HG03565 (cell line): Measurements from ENCODE around the gene MALT1.
A peak's percentile ranks its signal among the peaks of the same experiment; 100 is the strongest.
"Not testable (repeated sequence)": the region's sequence is repeated elsewhere in the genome, so short reads cannot be mapped to it uniquely, and the experiment has no call there.

Experiments used
- ATAC-seq: cut with Tn5 transposase; IDR thresholded peaks from one replicate; pipeline ENCODE4 v1.9.1; 2021; ENCODE audit warnings: mild to moderate bottlenecking, moderate library complexity; ENCODE audit not compliant: unreplicated experiment

MALT1 gene, protein sequence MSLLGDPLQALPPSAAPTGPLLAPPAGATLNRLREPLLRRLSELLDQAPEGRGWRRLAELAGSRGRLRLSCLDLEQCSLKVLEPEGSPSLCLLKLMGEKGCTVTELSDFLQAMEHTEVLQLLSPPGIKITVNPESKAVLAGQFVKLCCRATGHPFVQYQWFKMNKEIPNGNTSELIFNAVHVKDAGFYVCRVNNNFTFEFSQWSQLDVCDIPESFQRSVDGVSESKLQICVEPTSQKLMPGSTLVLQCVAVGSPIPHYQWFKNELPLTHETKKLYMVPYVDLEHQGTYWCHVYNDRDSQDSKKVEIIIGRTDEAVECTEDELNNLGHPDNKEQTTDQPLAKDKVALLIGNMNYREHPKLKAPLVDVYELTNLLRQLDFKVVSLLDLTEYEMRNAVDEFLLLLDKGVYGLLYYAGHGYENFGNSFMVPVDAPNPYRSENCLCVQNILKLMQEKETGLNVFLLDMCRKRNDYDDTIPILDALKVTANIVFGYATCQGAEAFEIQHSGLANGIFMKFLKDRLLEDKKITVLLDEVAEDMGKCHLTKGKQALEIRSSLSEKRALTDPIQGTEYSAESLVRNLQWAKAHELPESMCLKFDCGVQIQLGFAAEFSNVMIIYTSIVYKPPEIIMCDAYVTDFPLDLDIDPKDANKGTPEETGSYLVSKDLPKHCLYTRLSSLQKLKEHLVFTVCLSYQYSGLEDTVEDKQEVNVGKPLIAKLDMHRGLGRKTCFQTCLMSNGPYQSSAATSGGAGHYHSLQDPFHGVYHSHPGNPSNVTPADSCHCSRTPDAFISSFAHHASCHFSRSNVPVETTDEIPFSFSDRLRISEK

DNA sequence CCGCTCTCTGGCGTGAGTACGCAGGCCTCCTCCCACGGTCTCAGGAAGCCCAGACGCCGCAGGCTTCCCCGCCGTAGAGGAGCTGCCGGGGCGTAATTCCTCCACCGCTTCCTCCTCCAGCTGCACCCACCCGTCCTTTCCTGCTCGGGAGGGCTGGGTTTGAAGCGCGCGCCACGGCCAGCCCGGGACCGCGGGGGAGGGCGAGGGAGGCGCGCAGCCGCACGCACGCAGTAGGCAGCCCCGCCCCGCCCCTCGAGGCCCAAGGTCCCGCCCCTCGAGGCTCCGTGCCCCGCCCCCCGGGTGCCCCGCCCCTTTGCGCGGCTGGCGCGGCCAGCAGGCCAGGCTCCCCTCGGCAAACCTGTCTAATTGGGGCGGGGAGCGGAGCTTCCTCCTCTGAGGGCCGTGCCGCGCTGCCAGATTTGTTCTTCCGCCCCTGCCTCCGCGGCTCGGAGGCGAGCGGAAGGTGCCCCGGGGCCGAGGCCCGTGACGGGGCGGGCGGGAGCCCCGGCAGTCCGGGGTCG, at the start of gene MALT1:
MALT1 (plus strand) TSS at position 355 of the 521 bp plus-strand sequence. CDS start 179 bp downstream, outside the sequence.
- peak; percentile 68 for ATAC-seq

DNA sequence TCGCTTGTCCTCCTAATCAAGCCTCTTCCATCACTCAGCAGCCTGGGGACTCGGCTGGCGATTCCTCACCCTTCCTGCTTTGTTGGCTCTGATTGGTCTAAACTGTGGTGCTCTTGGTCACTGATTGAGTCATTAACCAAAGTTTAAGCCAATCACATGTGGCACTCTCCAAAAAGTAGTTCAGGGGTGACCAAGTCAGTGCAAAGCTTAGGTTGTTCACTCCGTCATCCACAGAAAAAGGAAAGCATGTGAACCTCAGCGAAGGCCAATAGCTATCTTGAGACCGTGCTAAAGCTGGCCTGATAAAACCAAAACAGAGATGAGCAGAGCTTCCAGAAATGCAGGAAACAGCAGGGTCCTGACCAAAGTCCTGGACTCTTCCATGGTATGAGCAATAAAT, 47.3 kb upstream of the MALT1 start:
- ATAC-seq, result no peak

DNA sequence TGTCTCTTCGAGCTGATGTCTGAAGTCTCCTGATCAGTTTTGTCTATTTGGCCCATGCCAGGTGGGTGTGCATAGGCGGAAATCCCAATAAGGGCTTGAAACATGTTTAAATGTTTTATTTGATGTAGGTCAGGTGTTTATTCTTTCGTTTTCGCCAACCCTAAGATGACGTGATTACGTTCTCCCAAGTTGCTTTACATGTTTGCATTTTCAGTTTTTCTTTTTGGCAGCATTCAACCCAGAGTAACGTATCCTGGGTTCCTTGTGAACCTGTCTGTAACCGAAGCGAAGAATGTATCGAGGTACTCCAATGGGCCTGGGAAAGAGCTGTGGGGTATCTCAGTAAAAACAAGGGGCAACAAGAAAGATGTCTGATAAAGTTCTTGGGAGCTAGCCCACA, 45.4 kb upstream of the MALT1 start:
- ATAC-seq, result no peak

DNA sequence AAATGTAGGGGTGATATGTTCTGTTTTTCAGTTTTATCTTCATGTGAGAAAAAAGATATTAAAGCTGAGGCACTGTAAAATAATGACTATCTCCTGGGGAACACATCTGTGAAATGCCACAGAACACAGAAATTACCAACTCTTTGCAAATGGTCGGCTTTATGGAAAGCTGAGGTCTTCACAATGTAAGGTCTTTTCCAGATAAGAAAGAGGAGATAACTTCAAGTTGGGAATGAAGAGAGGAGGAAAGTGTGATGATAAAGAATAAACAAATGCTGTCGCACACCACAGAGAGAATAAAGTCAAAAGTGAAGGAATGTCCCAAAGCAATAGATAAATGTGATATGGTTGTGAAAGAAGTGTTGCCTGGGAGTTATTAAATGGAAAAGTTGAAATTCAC, 41.2 kb upstream of the MALT1 start:
- no peak for ATAC-seq

DNA sequence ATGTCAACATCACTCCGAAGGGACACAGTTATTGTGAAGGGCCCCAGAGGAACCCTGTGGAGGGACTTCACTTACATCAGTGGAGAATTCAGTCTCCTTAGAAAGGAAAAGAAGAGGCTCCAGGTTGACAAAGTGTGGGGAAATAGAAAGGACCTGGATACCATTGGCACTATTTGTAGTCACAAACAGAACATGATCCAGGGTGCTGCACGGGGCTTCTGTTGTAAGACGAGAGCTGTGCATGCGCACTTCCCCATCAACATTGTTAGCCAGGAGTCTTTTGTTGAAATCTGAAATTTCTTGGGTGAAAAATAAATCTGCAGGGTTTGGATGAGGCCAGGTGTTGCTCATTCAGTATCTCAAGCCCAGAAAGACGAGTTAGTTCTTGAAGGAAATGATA, 40.0 kb upstream of the MALT1 start:
- ATAC-seq, result no peak

DNA sequence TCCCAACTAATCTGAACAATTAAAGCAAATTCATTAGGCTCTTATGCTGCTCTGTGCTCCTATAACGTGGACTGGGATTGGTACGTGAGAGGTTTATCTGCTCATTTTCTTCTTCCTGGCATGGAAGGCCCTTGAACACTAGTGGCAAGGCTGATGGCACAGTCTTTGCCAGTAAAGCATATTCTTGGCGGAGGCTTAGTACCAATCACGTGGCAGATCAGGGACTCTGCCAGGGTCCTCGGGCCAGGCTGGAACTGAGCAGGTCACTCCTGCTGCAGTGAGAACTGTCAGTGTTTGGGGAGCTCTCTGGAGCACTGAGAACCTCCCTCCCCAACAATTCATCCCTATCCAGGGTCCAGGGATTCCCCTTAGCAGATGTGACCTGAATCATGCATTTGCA, 38.7 kb upstream of the MALT1 start:
- ATAC-seq, result no peak

DNA sequence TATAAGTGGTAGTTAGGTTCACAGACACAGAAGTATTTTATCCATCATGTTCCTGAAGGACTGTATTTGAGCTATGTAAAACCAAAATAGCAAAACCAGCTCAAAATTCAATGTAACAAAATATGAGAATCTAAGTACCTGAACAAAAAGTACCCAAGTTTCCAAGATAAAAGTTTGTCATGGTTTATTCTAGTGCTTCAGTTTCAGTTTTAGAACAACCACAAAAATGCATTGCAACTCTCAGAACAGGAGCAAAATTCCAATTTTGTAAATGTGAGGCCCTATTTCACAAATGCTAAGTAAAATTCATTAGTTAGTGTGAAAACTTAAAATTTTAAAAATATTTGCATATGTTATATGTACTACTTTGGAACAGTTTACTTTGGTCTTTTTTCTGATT, 37.4 kb upstream of the MALT1 start:
- no peak for ATAC-seq

DNA sequence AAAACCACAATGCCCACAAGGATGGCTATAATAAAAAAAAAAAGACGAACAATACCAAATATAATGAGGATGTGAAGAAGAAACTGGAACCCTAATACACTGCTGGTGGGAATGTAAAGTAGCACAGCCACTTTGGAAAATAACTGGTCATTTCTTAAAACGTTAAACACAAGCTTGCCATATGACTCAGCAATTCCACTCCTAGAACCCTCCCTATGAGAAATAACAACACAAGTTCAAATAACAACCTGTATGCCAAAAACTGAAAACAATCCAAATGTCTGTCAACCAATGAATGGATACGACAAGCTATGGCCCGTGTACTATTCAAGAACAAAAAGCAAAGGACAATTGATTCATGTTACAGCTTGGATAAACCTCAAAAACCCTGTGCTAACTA, 35.4 kb upstream of the MALT1 start:
- ATAC-seq, result no peak

DNA sequence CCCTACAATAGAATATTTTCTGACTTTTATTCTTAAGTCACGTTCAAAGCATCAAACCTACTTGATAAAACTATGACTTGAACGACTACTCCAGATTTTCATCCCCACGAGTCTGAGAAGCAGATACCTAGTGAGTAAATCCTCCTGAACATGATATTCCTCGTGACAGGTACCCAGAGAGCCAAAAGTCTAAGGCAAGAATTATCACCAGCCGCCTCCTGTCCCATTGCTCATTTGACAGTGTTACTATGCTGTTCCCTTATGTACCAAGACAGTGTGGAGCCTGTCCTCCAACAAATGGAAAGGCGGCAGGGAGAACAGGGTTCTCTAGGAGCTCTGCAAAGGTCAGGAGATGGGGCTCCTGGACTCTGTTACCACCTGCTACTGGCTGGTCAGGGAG, 34.1 kb upstream of the MALT1 start:
- no peak for ATAC-seq

DNA sequence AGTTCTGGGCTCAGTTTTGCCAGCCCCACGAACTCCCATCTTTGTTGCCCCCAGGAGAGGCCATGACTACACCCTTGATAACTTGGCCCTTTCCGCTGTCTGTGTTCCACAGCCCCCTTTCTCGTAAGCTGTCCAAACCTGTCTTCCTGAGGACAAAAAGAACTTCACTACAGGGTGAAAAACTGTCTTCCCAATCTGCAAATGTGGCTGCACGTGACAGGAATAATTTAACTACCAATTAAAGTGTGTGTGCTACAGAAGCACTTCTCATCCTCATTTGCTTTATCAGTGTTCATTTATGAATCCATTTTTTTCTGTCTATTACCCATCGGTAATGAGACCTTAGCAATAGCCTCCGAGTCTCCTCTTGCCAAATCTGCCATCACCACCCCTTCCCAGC, 33.3 kb upstream of the MALT1 start:
- ATAC-seq, result no peak

DNA sequence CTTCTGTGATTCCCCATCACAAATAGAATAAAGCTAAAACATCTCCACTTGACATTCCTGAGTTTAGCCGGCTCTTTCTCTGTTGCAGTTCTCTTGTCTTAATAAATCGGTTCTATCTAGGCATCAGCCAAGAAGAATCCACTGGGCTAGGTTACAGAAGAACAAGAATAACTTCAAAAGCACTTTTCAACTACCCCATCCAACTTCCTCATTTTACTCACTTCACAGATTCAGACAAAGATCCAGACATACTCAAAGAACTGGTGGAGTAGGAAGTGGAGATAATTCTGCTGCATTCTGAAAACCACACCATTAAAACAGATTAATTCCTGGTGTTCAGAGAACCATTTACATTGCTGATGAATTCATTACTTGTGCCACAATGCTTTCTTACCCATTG, 32.8 kb upstream of the MALT1 start:
- no peak for ATAC-seq

DNA sequence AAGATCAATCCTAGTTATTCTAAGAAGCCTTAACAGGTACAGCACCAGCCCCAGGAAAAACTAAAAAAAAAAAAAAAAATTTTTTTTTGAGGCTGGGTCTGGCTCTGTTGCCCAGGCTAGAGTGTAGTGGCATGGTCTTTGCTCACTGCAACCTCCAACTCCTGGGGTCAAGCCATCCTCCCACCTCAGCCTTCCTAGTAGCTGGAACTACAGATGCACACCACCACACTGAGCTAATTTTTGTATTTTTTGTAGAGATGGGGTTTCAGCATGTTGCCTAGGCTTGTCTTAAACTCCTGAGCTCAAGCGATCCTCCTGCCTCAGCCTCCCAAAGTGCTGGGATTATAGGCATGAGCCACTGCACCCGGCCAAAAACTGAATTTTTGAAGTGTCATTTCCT, 32.0 kb upstream of the MALT1 start:
- ATAC-seq, result no peak

DNA sequence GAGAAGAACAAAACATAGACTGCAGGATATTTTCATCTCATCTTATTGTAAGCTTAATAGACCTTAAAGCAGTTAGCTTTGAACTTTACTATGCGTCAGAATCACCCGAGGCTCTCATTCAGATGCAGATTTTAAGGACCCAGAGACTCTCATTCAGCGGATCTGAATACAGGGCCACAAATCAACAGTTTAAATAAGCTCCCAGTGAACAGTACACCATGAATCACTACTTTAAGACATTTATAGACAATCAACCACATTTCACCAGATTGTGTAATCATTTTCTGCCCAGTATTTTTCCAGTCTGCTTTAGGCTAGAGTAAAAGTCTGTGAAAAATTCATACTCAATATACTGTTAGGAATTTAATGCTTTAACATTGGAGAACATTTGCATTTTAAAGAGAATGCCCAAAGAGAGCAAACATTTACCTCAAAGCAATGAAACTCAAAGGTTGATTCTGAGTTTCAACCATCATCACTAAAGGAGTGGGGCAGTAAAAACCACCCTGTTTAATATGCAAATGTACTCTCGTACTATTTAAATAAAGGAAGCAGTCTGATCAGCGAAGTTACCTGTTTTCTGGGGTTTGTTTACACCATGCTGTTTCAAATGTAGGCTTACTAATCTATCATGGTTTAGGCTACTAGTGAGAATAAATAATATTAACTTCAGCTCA, 31.4 kb upstream of the MALT1 start:
- no peak for ATAC-seq

DNA sequence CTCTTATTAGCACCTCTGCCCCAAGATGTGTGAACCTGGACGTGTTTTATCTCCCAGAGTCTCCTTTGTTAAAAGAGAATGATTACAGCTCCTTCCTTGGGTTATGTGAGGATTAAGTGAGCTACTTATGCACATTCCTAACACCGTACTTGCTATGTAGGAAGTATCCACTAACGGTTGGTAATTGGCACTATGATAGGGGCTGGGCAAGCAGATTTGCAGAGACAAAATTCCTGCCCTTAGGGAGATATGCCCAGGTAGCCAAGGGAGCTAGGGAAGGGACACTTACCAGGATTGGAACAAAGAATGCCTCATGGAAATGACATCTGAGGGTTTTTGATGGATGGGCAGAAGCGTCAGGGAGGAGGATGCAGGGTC, 30.8 kb upstream of the MALT1 start:
- no peak for ATAC-seq

DNA sequence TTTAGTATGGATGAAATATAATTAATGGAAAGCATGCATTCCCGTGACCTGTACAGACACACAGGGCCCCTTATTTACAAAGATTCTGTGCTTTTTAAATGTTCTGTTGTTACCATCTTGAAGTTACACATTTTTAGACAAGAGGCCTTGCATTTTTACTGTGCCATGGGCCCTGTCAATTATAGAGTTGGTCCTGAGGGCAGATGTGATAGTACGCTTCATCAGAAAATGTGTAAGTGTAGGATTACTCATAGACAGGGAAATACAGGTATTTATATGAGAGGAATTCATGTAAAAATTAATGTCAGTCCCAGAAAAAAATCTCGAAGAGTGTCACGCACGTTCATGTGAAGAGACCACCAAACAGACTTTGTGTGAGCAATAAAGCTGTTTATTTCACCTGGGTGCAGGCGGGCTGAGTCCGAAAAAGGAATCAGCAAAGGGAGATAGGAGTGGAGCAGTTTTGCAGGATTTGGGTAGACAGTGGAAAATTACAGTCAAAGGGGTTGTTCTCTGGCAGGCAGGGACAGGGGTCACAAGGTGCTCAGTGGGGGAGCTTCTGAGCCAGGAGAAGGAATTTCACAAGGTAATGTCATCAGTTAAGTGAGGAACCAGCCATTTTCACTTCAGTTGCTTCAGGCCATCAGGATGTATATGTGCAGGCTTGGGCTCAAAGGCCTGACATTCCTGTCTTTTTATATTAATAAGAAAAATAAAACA, 30.2 kb upstream of the MALT1 start:
- no peak for ATAC-seq

DNA sequence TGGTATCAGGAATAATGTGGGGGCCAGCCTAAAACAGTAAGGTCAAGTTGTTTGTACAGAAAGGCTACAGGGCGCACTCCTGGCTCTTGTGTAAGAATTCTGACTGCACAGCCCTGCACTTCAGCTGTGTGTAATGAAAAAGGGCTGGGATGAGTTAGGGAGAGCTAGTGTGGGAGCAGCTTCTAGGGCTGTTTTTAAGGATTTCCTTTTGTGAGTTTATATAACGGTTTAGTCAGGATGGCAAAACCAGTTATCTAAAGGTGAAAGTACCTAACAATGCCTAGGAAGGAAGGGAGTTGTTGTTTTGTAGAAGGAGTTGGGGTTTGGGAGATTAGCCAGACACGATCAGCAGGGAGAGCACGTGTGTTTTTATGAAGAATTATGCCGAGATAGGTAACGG, 27.7 kb upstream of the MALT1 start:
- ATAC-seq, result not testable (repeated sequence)

DNA sequence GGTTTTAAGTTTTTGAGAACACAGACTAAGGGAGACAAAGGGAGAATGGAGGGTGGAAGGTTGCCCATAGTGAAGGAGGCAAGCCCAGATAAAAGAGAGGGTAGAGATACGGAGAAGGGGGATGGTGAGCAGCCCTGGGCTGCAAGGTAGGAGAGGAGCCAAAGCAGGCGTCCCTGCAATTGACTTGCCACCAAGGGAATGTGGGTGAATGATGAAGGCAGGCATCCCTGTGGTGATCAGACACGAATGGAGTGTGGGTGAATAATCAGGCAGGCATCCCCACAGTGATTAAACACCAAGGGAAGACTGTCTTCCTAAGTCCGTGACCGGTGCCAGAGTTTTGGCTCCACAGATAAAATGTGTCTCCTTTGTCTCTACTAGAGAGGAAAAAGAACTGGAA, 25.9 kb upstream of the MALT1 start:
- ATAC-seq, result no peak

DNA sequence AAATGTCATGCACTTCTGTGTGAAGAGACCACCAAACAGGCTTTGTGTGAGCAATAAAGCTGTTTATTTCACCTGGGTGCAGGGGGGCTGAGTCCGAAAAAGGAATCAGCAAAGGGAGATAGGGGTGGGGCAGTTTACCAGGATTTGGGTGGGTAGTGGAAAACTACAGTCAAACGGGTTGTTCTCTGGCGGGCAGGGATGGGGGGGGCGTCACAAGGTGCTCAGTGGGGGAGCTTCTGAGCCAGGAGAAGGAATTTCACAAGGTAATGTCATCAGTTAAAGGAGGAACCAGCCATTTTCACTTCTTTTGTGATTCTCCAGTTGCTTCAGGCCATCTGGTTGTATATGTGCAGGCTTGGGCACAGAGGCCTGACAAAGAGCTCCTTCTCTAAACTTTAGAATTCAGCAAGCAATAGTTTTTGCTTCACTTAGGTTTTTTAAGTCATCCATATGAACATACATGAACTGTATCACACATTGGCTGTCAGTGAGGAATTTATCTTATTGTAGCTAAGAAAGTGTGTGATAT, 24.9 kb upstream of the MALT1 start:
- no peak for ATAC-seq

DNA sequence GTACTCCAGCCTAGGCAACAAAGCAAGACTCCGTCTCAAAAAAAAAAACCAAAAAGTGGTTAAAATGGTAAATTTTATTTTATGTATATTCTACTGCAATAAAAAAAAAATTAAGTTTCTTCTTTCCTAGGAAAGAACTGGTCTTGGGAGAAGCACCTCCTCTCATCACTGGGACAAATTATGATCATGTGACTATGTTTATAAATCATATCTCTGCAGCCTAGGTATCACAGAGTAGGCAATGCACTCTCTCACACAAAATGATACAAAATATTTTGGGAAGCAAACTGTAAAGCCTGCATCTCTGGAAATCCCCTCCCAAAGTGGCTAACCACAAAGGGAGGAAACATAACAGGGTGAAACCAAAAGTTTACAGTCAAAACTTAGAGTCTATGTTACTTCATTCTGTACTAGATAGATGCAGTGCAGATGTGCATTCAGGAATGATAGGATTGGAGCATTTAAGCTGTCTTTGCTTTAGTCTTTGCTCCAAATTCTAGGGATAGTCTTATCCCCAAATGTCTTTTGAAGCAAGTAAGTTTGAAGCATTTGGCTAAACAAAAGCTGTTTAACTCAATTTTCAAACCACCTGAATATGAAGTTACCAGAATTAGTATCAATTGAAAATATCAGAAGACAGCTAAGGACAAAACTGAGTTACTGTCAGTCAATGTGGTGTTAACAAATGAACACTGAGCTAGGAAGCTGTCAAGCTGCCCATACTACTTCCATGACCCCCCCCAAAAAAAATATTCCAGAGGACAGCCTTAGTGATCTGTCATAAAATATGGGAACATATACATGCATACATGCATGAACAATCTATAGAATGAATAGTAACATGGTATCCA, 21.1 kb upstream of the MALT1 start:
- ATAC-seq, result peak; percentile 91

DNA sequence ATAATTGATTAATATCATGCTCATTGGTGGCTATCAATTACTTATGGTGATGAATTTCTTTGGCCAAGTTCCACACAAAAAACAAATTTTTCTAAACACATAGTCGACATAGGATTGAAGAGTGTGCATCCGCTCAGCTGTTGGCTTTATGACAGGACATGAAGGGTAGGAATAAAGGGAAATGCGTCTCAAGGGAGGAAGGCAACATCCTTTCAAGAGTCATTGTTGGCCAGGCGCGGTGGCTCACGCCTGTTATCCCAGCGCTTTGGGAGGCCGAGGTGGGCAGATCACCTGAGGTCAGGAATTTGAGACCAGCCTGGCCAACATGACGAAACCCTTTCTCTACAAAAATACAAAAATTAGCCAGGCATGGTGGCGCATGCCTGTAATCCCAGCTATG, 20.4 kb upstream of the MALT1 start:
- not testable (repeated sequence) for ATAC-seq
